GM12864 (cell line): ENCODE results near the gene RNF213.

ENCODE experiments used
- DNase-seq: peaks from one replicate; pipeline ENCODE4 v3.0.0-alpha.2; 2011; ENCODE audit warnings: low read depth
- H3K4me3 ChIP-seq: 2 replicates; pipeline ENCODE4 v1.5.1; 2011; ENCODE audit warnings: mild to moderate bottlenecking, low read depth, low read length, control low read depth
- TF ChIP-seq, protein P1 (sequence below): IDR thresholded peaks from 2 replicates; pipeline ENCODE4 v1.5.1; 2011; ENCODE audit warnings: low read depth, mild to moderate bottlenecking, moderate library complexity, low read length, control low read depth, inconsistent platforms; ENCODE audit errors: missing control alignments

Gene RNF213

DNA sequence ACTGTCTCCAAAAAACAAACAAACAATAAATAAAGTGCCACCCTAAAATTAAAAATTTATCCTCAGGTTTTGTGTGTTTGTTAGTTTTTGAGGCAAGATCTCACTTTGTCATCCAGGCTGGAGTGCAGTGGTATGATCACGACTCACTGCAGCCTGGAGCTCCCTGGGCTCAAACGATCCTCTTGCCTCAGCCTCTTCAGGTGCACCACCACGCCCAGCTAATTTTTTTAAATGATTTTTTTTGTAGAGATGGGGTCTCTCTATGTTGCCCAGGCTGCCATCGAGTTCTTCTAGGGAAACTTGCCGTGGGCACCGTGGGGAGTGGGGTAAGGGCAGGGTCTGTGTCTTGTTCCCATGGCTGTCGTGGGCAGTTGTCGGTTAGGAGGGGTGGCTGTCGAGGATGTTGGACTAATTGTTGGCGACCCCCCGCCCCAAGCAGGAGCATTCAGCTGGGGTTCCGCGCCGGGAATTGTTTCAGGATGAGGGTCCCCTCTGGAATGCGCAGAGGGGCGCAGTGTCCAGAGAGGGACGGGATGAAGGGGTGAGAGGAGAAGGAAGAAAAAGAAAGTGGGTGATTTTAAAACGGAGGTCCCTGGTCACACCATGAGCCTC, 1.1 kb upstream of the RNF213 start:
- TF ChIP-seq, protein P1, sequence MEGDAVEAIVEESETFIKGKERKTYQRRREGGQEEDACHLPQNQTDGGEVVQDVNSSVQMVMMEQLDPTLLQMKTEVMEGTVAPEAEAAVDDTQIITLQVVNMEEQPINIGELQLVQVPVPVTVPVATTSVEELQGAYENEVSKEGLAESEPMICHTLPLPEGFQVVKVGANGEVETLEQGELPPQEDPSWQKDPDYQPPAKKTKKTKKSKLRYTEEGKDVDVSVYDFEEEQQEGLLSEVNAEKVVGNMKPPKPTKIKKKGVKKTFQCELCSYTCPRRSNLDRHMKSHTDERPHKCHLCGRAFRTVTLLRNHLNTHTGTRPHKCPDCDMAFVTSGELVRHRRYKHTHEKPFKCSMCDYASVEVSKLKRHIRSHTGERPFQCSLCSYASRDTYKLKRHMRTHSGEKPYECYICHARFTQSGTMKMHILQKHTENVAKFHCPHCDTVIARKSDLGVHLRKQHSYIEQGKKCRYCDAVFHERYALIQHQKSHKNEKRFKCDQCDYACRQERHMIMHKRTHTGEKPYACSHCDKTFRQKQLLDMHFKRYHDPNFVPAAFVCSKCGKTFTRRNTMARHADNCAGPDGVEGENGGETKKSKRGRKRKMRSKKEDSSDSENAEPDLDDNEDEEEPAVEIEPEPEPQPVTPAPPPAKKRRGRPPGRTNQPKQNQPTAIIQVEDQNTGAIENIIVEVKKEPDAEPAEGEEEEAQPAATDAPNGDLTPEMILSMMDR: no peak
- DNase-seq: no peak
- H3K4me3 ChIP-seq: peak overlapping the region; percentile 51

GRCh38 chr17:80260069-80260535, 550 bp upstream of the RNF213 start:
- TF ChIP-seq, protein P1: no peak
- DNase-seq: no peak
- H3K4me3 ChIP-seq: peak overlapping the region; percentile 51

GRCh38 chr17:80261159-80261894, 675 bp downstream of the RNF213 start:
- no peak for DNase-seq
- TF ChIP-seq, protein P1: no peak
- peak overlapping the region; percentile 62 for H3K4me3 ChIP-seq

DNA sequence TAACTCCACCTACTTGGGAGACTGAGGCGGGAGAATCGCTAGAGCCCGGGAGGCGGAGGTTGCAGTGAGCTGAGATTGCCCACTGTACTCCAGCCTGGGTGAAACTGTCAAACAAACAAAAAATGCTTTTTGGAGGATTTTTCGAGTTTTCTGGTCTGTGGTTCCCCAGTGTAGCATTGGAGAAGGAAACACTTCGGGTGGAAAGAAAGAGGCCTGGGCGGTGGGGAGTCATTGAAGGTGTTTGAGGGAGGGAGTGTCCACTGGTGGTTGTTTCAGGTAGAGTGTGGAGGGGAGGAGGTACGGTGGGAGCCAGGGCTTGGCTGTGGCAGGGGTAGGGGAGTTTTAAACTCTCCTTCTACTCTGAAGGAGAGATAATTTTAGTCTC, 1.2 kb downstream of the RNF213 start:
- TF ChIP-seq, protein P1: no peak
- DNase-seq: no peak
- peak overlapping the region; percentile 62 for H3K4me3 ChIP-seq

DNA sequence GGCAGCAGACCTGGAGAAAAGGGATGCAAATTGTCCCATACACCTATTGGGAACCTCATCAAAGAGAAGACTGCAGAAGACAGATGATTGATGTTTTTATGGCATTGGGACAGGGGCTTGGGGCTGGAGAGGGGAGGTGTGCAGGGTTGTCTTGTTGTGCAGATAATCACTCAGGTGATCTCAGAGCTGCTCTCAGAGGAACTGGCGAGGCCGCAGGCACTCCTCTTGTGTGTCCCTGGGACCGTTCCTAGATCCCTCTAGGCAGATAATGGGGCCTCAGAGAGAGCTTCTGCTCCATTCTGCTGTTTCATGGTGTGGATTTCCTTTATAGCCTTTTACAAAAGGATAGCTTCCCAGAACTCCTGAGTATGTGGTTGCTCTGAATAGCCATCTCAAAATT, 1.6 kb downstream of the RNF213 start:
- H3K4me3 ChIP-seq: peak overlapping the region; percentile 62
- no peak for DNase-seq

DNA sequence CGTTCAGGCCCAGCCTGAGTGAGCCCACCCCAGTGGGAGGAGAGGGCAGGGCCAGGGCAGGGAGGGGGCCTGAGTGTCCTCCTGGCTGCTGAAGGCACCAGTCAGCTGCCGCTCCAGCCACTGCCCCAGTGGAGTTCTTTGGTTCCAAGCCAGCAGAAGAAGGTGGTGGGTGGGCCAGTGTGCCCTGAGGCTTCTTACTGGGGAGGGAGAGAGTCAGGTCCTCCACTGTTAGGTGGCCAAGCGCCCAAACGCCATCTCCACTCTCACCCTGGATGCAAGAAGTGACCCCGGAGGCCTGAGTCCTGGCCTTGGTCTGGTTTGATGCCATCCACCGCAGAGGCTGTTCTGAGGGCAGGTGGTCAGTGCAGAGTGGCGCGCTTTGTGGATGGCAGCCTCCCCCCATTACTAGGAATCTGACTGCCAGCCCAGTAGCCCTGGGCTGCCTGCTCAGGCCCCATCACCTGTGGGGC, 2.2 kb downstream of the RNF213 start:
- DNase-seq: no peak
- TF ChIP-seq, protein P1: no peak
- H3K4me3 ChIP-seq: no peak overlapping the region; the same call in 1 of the 2 replicates

More for the DNA sequence above, 1.6 kb downstream of the RNF213 start:
- TF ChIP-seq, protein P1: no peak
